OCI-M1 (cell line): Measurements from ENCODE around the gene NINL.

ENCODE experiments used
- DNase-seq: peaks from one replicate; lab custom pipeline; 2025; lab: John Stamatoyannopoulos, UW

Gene NINL

DNA sequence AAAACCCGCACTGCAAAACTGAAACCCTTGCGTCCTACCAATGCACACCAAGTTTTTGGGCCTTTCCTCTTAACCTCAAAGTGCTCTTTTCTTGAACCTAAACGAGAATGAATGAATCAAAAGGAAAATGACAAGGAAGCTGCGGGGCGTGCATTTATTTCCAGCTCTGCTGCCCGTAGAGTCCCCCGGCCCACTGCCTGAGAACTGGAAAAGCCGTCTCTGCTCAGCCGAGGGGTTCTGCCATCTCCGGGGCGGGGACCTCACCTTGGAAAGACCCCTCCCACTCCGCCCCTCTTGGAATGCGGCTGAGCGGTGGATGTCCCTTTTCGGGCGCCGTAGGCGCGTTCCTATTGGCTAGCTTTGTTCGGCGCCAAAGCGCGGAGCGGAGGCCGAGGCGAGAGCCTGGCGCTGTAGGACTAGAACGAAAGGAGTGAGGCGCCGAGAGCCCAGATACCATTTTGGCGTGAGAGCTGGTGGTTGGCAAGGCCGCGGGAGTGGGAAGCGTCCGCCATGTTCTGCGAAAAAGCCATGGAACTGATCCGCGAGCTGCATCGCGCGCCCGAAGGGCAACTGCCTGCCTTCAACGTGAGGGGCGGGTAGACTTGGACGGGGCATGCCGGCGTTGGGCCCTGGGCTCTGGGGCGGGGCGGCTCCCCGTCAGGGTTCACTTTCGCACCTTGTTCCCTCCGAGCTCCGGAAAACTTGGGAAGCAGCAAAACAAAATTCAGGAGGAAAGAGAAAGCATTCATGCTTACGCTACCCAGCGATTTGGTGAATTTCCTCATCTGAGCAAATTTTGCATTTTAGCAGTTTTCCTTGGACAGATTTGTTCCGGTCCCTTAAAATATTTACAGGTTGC, 177.8 kb downstream of the NINL start, which contains the start of gene GINS1:
TSS of gene GINS1 (plus strand) at position 363 of the 859 bp plus-strand sequence. CDS start at position 511, 148 bp downstream.
- peak; percentile 94 for DNase-seq
